ENCODE results near the gene SON. TPM values are rescaled to one million over a fixed set of nuclear protein-coding genes. Genes with fewer than 3 reads are reported as not detected.

Gene SON
- total and polyA plus RNA-seq, 2 of the 13 experiments (the other 11 are each of a cell fraction or from before 2014, with no cell fraction given), result 61.3 to 78.3 TPM

GRCh38 chr21:33588485-33589335 lies 45.9 kb downstream of the SON start, which contains the start of gene DONSON (continued):
- TF ChIP-seq NFAT5 (CRISPR knock-in tag; IDR thresholded peaks at IDR 0.05), result no peak
- peak; percentile 70; the same call in 1 of the 2 replicates for TF ChIP-seq ZNF235 (CRISPR knock-in tag; IDR thresholded peaks at IDR 0.05; ENCODE audit: borderline replicate concordance)
- TF ChIP-seq ZNF282 (IDR thresholded peaks at IDR 0.05; ENCODE audit: partially characterized antibody), result no peak
- peak; percentile 65 for TF ChIP-seq DRAP1 (CRISPR knock-in tag; IDR thresholded peaks at IDR 0.05)
- TF ChIP-seq SOX6 (IDR thresholded peaks at IDR 0.05), result no peak
- peak; percentile 66 for TF ChIP-seq SOX6 (CRISPR knock-in tag; IDR thresholded peaks at IDR 0.05)
- TF ChIP-seq ZBTB2 (CRISPR knock-in tag; IDR thresholded peaks at IDR 0.05; ENCODE audit: low read depth), result peak; percentile 82
- no peak for TF ChIP-seq MIER3 (CRISPR knock-in tag; IDR thresholded peaks at IDR 0.05; ENCODE audit: borderline replicate concordance)
- peak; percentile 32 for TF ChIP-seq RBM22 (optimal IDR thresholded peaks at IDR 0.05; ENCODE audit: low read length)
- 0 out of 2 replicates have a peak, but pooled peaks have one; percentile 55 for TF ChIP-seq ARID5B (CRISPR knock-in tag; IDR thresholded peaks at IDR 0.05)
- peak; percentile 84; the same call in 1 of the 2 replicates for TF ChIP-seq HNF1B (CRISPR knock-in tag; IDR thresholded peaks at IDR 0.05)
- TF ChIP-seq FUBP1 (CRISPR knock-in tag; IDR thresholded peaks at IDR 0.05; ENCODE audit: borderline replicate concordance), result peak; percentile 38; the same call in 1 of the 2 replicates

Measured in HepG2 (cell line).